ENCODE measurements around the gene TINCR. TPM values are rescaled to one million over a fixed set of nuclear protein-coding genes. Genes with fewer than 3 reads are reported as not detected.

The TINCR gene
- total and polyA plus RNA-seq, 2 donors (not counting 3 experiments of a cell fraction or from before 2014, with no cell fraction given) = 0.01 TPM; not detected in 1

DNA sequence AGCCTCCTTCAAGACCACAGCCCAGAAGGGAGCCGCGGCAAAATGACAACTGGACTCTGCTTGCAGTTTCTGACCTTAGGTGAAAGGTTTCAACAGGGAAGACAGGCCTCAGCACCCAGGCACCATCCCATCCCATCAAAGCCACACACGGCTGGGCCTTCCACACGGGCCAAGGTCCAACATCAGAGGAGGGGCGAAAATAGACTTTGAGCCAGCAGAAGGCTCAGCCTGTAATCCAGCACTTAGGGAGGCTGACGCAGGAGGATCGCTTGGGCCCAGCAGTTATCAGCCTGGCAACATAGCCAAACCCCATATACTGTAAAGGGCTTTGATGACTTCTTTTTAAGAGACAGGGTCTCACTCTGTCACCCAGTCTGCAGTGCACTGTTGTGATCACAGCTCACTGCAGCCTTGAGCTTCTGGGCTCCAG lies 26.8 kb upstream of the TINCR start:
- intact Hi-C loops (cut with micrococcal nuclease) = no loop called here
- DNase-seq (ENCODE audit: low read depth, low spot score) = no peak
- Histone ChIP-seq H3K4me2 (ENCODE audit: insufficient read depth, low read length) (no peak overlapping the region), H3K4me3 (replicated peaks in 1 of 3; ENCODE audit: insufficient read depth in 1 of 3, low read depth in 1 of 3, low read length in 3 of 3) (no peak overlapping the region), H3K9me1 (replicated peaks; ENCODE audit: control insufficient read depth, extremely low read depth, insufficient read depth, low read length) (no peaks in the 10 kb centered on the region), H3K36me3 (ENCODE audit: control insufficient read depth in 2 of 2, extremely low read depth in 1 of 2, insufficient read depth in 2 of 2, low read length in 2 of 2) (peaks cover 31 to 77% of the 10 kb centered on the region in 2 experiments), H4K20me1 (replicated peaks; ENCODE audit: control insufficient read depth, extremely low read depth, insufficient read depth, low read length) (no peaks in the 10 kb centered on the region), H3K79me2 (ENCODE audit: control insufficient read depth, insufficient read depth, low read length) (peaks cover 2% of the 10 kb centered on the region), H3K27me3 (ENCODE audit: control insufficient read depth in 2 of 2, insufficient read depth in 2 of 2, low read length in 2 of 2) (no peaks in the 10 kb centered on the region), H3K9me3 (replicated peaks; ENCODE audit: control insufficient read depth, insufficient read depth, low read length) (no peaks in the 10 kb centered on the region), H3K27ac (ENCODE audit: insufficient read depth, low read depth, low read length) (no peak overlapping the region), H3K4me1 (ENCODE audit: control insufficient read depth, extremely low read depth, insufficient read depth, low read length) (no peaks in the 10 kb centered on the region), H3K9ac (replicated peaks; ENCODE audit: extremely low read depth, insufficient read depth, low read length) (no peak overlapping the region), H2AFZ (ENCODE audit: low read depth, low read length) (no peak overlapping the region)
- no TSS peak for BruUV-seq (replicated peaks)
- POLR2A ChIA-PET = no interaction called here
- FAIRE-seq = no peak
- TF ChIP-seq POLR2A (IDR thresholded peaks at IDR 0.05; ENCODE audit: low read depth, low read length) = no peak
- TF ChIP-seq FOS (IDR thresholded peaks at IDR 0.05; ENCODE audit: borderline replicate concordance, insufficient read depth, low read length) = no peak
- TF ChIP-seq GATA2 (IDR thresholded peaks at IDR 0.05; ENCODE audit: insufficient read depth, insufficient read length, low read depth, low read length) = no peak
- no peak for TF ChIP-seq JUN (IDR thresholded peaks at IDR 0.05; ENCODE audit: borderline replicate concordance, insufficient read depth, insufficient read length, low read depth)
- TF ChIP-seq EZH2 (IDR thresholded peaks at IDR 0.05; ENCODE audit: borderline replicate concordance, low read depth, low read length, severe bottlenecking) = no peak
- TF ChIP-seq CTCF (IDR thresholded peaks at IDR 0.05; ENCODE audit: extremely low read depth in 1 of 2, insufficient read depth in 1 of 2, low read depth in 1 of 2, low read length in 2 of 2) = no peak
- TF ChIP-seq MYC (IDR thresholded peaks at IDR 0.05; ENCODE audit: low read depth, low read length) = no peak
- TF ChIP-seq, protein P1, sequence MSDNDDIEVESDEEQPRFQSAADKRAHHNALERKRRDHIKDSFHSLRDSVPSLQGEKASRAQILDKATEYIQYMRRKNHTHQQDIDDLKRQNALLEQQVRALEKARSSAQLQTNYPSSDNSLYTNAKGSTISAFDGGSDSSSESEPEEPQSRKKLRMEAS (IDR thresholded peaks at IDR 0.05; ENCODE audit: insufficient read depth, insufficient read length) = no peak
- TF ChIP-seq POLR2AphosphoS5 (IDR thresholded peaks at IDR 0.05; ENCODE audit: insufficient read depth, low read depth, low read length) = no peak
- dilution Hi-C loops (cut with MboI; ENCODE audit: extremely low pct_ligation_motif_present, low sequenced_read_pairs) = no loop called here
- CTCF ChIA-PET = no interaction called here

Measured in endothelial cell of umbilical vein (primary cell).